Measurements from ENCODE around the gene PEX11A.

PEX11A gene

DNA sequence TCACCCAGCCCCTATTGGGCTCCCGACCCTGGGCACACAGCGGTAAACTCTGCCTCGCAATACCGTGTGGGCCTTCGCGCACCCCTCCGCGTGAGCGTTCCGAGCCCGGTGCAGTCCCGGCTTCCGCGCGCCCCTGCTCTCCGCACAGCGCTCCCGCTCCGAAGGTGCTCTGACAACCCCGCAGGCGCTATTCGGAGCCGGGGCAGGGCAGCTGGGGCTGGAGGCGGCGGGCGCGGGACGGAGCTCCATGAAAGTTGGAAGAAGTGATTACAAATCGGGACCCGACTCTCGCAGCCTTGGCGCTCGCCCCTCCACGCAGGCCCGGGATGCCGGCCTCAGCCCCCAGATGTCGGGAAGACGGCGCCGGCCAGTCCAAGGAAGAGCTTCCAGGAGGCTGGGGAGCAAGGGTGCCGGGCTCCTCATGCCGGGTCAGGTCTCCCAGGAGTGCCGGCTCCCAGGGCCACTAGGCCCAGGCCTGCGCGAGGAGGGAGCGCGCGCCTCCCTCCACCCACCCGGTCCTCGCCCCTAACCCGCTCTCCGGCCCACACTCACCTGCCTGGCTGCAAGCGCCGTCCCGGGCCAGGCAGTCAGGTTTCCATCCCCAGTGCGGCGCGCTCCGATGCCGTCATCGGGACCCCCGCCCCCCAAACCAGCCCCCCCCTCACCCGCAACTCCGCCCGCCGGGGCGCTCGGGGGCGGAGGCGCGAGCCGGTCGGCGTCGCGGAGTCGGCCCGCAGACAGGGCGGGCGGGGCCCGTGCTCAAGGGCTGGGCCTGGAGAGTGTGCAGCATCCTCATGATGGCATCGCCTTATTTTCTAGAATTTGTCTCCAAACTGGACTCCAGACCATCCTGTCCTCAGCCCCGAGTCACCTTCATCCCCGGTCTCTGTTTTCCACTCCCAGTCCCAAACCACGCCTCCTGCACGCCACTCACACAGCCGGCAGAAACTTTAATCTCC lies 35.4 kb downstream of the PEX11A start, which contains the start of gene KIF7:
KIF7 (minus strand) TSS at position 621 of the 959 bp plus-strand sequence. CDS start 2,537 bp downstream, outside the sequence.
- no peak for DNase-seq

DNA sequence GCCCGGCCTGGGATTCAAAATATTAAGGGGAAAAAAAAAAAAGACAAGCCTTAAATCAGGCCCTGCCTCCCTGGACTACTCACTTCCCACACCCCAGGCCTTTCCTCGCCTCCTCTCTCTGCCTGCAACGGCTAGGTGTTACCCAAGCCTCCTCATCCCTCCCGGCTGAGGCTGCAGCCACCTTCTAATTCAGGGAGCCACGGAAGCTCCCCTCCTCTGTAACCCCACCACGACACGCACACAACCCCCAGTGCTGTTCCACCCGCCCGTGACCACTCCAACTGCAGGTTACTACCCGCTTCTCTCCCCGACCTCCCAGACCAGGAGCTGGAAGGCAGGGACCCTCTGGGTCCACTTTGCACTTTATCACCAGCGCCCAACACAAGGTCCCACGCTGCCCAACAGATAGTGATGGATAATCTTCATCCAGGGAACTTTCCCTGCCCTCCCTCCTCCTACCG lies 36.2 kb downstream of the PEX11A start:
- no peak for DNase-seq

DNA sequence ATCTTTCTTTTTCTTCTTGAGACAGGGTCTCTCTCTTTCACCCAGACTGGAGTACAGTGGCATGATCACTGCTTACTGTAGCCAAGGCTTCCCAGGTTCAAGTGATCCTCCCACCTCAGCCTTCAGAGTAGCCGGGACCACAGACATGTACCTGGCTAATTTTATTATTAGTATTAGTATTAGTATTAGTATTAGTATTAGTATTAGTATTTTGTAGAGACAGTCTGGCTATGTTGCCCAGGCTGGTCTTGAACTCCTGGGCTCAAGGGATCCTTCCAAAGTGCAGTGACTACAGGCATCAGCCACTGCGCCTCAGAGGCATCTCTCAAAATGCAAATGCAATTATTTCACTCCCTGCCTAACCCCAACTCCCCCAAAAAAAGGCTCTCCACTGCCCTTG lies 37.0 kb downstream of the PEX11A start:
- DNase-seq, result no peak

DNA sequence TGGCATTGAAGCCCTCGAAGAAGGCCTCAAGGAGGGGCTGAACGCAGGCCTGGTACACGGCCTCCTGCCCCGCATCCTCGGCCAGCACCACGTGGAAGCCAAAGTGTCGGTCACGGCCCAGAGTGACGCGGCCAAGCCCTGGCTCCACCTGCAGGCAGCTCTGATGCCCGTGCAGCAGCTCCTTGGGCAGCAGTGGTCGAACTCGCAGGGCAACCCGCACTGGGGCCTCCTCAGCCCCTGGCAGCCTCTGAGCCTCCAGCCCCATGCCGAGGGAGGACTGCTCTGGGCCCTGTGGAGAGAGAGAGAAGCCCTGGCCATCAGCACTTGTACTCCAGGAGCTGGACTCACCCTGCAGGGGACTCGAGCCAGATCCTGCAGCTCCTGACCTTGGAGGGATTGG lies 37.9 kb downstream of the PEX11A start:
- DNase-seq, result no peak

DNA sequence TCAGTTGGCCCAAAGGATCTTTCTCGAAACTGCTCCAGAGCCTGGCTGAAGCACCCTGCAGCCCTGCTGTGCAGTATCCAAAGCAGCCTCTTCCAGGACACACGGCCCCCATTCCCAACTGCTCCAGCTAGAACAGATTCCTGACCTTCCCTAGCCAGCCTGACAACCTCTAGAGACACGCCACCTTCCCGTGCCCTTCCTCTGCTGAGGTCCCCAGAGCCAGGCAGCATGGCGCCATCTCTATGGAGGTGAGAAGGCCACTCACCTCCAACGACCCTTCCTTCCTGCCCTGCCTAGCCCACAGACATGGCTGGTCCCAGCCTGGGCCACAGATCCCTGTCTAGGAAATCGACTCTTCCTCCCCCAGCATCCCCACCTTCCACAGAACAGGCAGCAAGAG lies 38.4 kb downstream of the PEX11A start:
- no peak for DNase-seq

DNA sequence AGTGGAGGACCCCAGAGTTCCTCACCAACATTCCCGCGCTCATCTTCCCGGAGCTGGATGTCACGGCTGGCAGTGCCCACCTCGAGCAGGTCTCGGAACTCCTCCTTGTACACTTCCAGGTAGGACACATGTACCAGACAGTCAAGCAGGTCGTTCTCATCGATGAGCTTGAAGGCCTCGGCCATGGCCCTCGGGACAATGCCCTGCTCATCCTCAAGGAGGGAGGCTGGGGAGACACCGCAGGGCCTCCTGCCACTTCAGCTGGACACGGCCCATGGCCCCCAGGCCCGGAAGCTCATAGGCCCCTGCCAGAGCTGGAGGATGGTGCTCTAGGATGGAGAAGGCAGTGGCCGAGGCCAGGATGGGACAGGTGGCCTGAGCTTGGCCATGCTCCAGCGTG lies 40.8 kb downstream of the PEX11A start:
- DNase-seq, result no peak

DNA sequence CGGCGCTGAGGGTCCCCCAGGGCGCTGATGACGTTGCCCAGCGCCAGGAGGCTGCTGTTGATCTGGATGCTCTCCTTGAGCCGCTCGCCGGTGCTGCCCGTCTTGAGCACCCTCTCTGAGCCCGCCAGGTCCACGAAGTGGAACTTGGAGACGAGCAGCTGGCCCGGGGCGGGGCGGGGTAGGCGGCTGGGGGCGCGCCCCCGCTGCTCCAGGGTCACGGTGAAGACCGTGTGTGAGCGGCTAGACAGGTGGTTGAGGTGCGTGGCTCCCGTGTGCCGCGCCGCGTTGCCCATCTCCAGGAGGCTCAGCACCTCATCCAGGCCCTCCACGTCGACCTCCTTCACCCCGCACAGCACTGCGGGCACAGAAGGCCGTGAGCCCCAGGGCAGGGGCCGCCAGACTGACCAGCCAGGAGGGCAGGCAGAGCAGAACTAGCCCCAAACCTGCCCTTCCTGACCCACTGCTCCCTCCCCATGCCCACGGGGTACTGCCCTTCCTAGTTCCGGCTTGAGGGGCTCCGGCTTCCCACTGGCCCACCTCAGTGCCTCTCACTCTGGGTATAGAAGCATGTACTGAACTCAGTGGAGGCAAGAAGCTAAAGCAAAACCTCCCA lies 41.4 kb downstream of the PEX11A start:
- no peak for DNase-seq

DNA sequence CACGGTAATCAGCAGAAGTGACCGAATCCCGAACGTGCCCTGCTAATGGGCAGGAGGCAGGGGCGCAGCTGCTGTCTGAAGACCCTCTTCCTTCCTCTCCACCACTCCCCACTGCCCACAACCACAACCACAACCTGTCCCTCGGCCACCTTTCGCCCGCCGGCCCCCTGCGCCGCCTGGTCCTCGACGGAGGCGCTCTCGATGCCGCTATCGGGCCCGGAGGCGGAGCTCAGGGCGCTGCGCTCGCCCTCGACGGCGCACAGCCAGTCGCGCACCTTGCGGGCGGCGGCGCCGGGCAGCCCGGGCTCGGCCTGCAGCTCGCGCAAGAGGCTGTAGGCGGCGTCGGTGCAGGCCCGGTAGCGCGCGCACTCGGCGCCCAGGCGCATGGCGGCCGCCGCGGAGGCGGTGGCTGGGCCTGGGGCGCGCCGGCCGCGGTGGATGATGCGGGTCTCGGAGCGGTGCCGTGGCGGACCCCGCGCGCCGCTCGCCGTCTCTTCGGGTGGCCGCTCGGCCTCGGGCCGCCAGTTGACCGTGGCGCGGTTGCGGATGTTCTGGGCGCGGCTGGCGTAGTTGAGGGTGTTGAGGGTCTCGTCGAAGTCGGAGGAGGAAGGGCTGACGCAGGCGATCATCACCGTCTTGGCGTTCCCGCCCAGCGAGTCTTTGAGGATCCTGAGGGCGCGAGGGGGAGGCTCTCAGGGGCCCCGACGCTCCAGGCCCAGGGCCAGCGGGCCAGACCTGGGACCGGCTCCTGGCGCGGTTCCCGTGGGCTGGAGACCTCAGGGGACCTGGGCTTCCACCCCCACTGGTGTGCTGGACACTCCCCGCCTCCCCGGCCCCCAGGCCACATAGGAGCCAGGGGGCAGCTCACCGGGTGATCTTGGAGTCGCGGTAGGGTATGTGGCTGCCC lies 42.2 kb downstream of the PEX11A start:
- DNase-seq, result no peak

DNA sequence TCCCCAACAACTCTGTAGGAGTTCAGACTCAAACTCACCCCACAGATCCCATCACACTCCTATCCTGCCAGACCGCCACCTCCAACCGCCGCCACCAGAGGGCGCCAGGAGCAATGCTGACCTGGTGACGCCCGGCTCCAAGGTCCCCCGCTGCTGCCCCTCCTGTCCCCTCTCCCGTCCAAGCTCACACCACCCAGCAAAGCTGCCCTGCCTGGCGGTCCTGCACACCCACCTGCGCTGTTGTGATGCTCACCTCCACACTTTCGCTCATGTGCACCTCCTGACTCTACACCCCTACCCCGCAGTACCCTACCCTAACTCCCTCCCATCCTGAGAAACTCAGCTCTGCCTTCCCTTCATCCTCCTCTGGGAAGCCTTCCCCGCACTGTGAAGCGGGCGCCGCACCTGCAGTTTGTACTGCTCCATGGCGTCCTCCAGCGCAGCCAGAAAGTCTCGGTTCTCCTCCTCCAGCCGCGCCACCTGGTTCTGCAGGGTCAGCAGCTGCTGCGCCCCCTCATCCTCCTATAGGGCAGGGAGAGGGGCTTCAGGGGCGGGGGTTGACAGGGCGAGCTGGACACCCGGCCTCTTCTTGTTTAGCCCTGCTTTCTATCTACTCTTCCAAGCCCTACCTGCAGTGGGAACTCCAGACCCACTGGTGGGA lies 43.2 kb downstream of the PEX11A start:
- DNase-seq, result no peak

DNA sequence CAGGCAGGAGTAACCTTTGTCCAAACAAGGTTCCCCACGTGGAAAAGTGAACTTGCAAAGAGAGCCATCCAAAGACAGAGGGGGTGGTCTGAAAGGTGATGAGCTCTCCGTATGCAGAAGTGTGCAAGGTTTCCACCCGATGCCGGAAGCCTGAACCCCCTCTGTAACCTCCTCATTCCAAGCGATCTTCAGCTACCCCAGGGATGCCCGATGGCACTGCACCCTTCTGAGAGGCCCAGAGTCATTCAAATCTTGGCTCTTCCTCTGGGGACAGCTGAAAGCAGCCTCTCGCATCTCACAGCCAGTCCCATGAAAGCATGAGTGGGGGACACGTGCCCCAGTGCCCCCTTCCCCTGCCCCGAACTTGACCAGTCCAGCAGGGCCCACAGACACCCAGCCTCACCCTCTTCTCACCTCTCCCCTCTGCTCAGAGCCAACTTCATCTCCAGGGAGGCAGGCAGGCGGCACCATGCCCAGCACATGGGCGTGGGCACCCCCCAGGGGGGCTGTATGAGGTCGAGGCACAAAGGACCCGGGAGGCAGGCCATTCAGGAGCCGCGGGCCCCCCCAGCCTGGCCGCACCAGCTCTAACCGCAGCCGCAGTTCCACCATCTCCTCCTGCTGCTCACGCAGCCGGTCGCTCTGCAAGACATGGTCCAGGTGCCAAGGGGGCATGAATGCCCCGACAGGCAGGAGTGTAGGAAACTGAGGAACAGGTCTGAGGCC lies 44.0 kb downstream of the PEX11A start:
- no peak for DNase-seq

DNA sequence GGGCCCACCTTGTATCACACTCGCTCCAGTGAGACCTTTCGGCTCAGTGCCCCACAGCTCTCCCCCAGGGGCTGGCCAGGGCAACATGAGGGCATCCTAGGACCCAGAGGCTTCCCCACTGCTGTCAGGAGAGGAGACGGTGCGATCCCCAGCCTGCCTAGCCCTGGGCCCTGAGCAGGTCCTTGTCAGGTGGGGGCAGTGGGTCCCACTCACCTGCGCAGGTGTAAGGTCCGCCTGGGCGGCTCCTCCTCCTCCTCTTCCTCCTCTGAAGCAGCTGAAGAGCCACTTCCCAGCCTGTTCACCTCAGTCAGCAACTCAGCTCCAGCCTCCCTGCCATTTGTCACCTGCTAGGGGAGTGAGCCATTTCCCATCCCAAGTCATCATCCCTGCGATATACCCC lies 44.9 kb downstream of the PEX11A start:
- DNase-seq, result no peak

DNA sequence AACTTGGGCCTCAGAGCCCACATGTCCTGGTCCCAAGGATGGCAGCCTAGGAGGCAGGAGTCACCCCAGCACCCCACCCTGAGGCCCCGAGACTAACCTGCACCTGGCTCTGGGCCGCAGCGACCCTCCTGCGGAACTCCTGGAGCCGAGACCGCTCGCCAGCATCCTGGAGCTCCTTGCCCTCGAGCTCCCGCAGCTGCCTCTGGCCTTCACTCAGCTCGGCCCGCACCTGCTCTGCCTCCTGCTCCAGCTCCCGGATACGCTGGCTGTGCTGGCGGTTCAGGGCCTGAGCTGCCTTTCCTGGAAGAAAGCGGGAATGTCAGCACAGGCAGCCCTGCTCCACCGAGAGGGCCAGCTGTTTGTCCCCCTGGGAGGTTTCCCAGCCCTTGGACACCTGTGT lies 48.4 kb downstream of the PEX11A start:
- DNase-seq, result no peak

DNA sequence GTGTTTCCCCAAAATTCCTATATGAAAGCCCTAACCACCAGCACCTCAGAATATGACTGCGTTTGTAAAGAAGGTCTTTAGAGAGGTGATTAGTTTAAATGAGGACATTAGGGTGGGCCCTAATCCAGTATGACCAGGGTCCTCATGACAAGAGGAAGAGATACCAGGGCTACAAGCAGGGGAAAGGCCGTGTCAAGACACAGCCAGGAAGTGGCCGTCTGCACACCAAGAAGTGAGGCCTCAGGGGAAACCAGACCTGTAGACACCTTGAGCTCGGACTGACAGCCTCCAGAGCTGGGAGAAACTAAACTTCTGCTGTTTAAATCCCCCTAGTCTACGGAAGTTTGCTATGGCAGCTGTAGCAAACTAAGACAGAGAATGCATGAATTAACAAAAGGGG lies 49.5 kb downstream of the PEX11A start:
- DNase-seq, result no peak

DNA sequence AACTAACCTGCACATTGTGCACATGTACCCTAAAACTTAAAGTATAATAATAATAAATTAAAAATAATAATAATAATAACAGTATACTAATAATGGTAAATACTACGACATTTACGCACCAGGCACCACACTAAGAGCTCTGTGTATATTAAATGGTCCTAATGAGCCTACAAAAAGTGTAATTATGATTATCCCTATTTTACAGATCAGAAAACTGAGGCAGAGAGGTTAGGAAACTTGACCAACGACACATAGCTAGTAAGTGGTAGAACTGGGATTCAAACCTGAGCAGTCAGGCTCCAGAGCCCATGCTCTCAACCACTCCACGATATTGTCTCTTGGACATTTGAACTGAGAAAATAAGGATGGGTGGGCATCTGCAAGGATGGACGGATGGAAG lies 50.3 kb downstream of the PEX11A start:
- no peak for DNase-seq

DNA sequence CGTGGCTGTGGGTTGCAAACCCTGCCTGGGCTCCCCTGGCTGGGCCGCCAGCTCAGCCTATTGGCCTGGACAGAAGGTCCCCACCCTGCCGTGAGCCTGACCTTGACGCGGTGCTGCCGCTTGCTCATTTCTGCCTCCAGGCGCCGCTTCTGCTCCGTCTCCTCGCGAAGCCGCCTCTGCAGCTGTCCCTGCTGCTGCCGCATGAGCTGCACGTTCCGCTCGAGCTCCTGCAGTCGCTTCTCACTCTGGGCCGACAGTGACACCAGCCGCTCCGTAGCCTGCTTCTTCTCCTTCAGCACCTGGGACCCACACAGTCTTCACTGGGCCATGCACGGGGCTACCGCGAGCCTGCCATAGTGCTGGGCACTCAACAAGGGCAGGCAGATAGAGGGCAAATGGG lies 57.0 kb downstream of the PEX11A start:
- DNase-seq, result no peak

DNA sequence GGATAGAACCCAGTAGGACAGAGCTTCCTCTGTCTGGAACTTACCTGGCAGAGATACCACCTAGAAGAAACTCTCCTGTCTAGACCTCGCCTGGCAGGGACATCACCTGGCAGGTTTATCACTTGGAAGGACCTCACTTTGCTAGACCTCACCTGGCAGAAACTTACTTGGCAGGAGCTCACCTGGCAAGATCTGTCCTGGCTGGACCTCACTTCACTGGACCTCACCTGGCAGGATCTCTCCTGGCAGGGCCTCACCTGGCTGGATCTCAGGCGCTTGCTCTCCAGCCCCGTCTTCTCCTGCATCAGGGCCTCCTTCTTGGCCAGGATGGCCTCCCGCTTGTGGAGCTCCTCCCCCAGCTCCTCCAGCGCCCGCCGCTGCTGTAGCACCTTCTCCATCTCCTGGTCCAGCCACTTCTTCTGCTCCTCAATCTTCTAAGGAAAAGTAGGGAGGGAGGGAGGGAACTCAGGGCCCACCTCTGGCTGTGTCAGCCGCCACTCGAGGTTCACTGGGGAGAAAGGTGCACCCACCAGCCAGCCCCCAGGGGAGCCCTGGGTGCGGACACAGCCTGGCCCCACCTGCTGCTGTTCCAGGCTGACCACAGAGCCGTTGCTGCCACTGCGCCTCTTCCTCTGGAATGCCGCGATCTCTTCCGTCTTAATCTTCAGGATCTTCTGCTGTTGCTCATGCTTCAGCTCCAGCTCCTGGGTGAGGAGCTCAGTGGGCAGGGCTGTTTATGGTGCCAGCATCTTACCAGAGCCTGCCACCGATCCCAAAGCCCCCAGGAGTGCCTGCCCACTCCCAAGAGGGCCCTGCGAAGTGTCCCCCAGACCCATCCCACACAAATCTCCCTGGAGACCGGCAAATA lies 57.8 kb downstream of the PEX11A start:
- DNase-seq, result no peak

DNA sequence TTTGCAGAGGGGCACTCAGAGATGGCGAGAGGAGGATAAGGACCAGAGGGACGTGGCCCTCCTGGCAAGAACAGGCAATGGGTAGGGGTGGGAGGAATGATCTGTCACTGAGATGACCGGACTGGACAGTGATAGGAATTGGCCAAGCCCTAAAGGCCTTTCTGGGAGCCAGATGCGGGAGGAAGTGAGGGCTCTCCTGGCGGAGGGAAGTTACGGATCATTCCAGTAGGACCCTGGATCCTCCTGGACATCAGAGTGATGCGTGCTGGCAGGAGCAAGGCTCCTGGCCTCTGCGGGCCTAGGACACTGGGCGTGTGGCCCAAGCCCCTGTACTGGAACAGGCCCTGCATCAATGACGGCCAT lies 58.7 kb downstream of the PEX11A start:
- no peak for DNase-seq
